ES-I3 (cell line): ENCODE measurements around the gene NT5E.

Source experiments
- H3K36me3 ChIP-seq: 2 replicates; pipeline ENCODE4 v1.6.1; 2013; ENCODE audit warnings: mild to moderate bottlenecking, low read length, control low read depth, moderate library complexity; ENCODE audit not compliant: insufficient read depth
- H3K4me1 ChIP-seq: 2 replicates; pipeline ENCODE4 v1.6.1; 2013; ENCODE audit warnings: mild to moderate bottlenecking, control low read depth, low read length; ENCODE audit not compliant: insufficient read depth
- H3K9ac ChIP-seq: 2 replicates; pipeline ENCODE4 v1.6.1; 2013; ENCODE audit warnings: low read depth, mild to moderate bottlenecking, low read length, moderate library complexity
- H3K9me3 ChIP-seq: 2 replicates; pipeline ENCODE4 v1.6.1; 2013; ENCODE audit warnings: mild to moderate bottlenecking, low read length, moderate library complexity; ENCODE audit not compliant: control insufficient read depth, insufficient read depth

NT5E gene

DNA sequence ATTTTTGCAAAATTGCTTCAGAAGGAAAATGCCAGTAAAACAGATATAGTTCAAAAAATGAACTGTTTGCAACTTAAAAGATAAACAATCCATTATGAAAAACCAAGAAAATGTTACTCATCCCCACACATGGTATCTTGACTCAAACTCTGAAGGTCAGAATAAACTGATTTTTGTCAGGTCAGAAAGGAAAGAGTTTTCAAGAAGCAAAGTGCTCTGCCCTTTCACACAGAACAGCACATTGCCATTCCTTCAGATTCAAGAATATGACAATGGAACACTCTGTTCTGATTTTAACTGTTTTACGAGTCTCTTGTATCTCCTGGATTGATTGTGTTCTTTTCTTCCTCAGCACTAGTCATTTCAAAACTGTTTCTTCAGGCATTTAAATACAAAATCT is 33.8 kb upstream of the NT5E start:
- Histone ChIP-seq H3K4me1 (no peaks in the 10 kb centered on the region), H3K9me3 (no peaks in the 10 kb centered on the region), H3K9ac (no peak overlapping the region), H3K36me3 (no peaks in the 10 kb centered on the region)

DNA sequence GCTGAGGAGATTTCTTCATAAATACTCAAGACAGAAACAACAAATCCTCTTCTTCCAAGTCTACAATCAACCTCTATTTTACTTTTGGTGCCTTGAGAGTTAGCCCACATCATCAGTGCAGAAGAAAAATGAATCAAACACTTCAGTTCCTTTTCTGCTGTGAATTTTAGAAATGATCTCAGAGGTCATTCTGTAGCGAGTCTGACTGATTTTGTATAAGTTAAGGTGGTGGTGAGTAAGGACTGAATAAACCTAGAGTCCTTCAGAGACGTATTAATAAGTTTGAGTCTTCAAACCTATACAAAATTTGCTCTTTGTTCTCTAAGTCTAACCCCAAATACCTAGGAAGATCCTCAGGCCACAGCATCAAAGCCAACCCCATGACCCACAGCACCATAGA is 33.1 kb upstream of the NT5E start:
- H3K4me1 ChIP-seq = no peaks in the 10 kb centered on the region
- H3K9me3 ChIP-seq = no peaks in the 10 kb centered on the region
- H3K36me3 ChIP-seq = no peaks in the 10 kb centered on the region
- H3K9ac ChIP-seq = no peak overlapping the region

GRCh38 chr6:85417336-85417735 is 32.5 kb upstream of the NT5E start:
- Histone ChIP-seq H3K9me3 (no peaks in the 10 kb centered on the region), H3K4me1 (no peaks in the 10 kb centered on the region)

DNA sequence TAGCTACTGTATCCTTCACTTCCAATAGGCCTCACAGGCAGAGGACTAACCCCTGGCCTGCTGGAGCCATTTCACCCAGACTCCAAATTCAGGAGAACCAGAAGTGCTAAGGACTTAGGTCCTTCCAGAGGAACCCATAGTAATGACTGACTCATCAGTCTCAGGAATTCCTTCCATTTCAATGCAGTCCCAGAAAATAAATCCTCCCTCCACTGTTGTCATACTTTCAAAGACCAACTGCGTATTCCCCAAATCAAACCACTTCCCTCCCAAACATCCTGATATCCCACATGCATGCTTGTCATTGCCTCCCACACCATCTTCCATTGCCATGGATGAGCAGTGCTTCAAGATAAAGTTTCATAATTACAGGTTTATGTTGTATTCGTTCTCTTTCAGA is 31.8 kb upstream of the NT5E start:
- Histone ChIP-seq H3K4me1 (no peaks in the 10 kb centered on the region), H3K9ac (no peak overlapping the region), H3K36me3 (no peaks in the 10 kb centered on the region), H3K9me3 (no peaks in the 10 kb centered on the region)

More at GRCh38 chr6:85417336-85417735, 32.5 kb upstream of the NT5E start:
- H3K36me3 ChIP-seq = no peaks in the 10 kb centered on the region
- H3K9ac ChIP-seq = no peak overlapping the region

- H3K36me3 ChIP-seq = no peaks in the 10 kb centered on the region
- no peak overlapping the region for H3K9ac ChIP-seq
- H3K9me3 ChIP-seq = no peaks in the 10 kb centered on the region
- H3K4me1 ChIP-seq = no peaks in the 10 kb centered on the region
Measured at GRCh38 chr6:85419046-85419759, 30.7 kb upstream of the NT5E start.

DNA sequence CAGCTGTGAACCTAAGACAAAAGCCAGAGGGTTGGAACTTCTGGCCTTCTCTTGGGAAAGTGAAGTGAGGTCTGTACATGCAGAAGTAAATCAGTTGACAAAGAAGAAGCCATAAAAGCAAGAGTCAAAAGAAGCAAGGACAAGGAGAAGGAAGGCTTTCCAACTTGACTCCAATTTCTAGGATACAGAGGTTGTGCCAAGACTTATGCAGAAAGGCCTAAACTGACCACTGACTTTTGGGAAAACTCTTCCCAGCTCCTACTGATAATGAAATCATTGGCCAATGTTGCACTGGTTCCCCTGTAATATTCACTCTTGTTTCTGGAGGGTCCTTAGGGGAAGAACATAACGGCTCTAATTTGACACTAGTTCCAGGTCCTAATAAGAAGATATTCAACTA is 29.3 kb upstream of the NT5E start:
- Histone ChIP-seq H3K9ac (no peak overlapping the region), H3K9me3 (no peaks in the 10 kb centered on the region), H3K36me3 (no peaks in the 10 kb centered on the region), H3K4me1 (no peaks in the 10 kb centered on the region)

DNA sequence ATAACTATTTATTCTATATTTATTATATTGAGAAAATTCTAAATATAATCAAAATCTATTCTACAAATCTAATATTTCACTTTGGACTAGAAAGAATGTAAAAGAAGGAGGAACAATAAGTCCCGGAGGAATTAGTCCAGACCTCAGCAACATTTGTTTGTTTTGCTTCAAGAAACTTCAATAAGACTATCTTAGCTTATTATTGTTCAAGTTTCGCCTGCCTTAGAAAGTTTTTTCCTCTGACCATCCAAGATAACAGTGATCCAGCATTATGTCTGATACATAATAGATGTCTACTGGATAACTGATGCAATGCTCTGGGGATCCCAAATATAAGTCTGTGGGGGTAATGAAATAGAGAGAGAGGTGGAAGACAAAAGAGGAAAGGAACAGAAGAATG is 28.7 kb upstream of the NT5E start:
- no peaks in the 10 kb centered on the region for H3K9me3 ChIP-seq
- no peaks in the 10 kb centered on the region for H3K36me3 ChIP-seq
- no peak overlapping the region for H3K9ac ChIP-seq
- H3K4me1 ChIP-seq = no peaks in the 10 kb centered on the region

DNA sequence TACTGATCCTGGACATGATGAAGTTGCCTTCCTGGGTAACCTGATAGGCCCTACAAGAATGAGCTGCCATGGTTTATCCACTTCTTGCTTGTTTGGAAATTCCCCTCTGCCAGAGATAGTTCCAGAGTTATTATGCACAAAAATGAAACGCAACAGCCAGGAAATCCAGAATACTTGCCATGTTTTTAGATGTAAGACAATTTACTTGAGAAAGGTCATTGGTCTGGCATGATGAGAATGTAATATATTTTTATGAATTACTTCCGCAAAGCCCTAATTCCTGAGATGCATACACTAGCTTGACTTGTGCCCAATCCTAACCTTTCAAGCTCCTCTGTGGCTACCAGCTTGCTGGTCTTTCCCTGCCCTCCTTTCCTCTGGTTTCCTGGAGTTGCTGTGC is 27.9 kb upstream of the NT5E start:
- Histone ChIP-seq H3K9me3 (no peaks in the 10 kb centered on the region), H3K4me1 (no peaks in the 10 kb centered on the region), H3K36me3 (no peaks in the 10 kb centered on the region), H3K9ac (no peak overlapping the region)

DNA sequence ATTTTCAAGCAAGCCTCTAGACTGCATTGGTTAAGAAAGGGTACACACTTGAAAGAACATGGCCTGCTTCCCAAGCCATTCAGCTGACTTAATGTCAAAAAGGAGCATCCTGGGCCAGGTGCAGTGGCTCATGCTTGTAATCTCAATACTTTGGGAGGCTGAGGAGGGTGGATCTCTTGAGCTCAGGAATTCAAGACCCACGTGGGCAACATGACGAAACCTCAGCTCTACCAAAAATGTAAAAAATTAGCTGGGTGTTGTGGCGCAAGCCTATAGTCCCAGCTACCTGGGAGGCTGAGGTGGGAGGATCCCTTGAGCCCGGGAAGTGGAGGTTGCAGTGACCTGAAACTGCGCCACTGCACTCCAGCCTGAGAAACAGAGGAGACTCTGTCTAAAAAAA is 26.9 kb upstream of the NT5E start:
- Histone ChIP-seq H3K9ac (no peak overlapping the region), H3K4me1 (no peaks in the 10 kb centered on the region), H3K36me3 (no peaks in the 10 kb centered on the region), H3K9me3 (no peaks in the 10 kb centered on the region)

DNA sequence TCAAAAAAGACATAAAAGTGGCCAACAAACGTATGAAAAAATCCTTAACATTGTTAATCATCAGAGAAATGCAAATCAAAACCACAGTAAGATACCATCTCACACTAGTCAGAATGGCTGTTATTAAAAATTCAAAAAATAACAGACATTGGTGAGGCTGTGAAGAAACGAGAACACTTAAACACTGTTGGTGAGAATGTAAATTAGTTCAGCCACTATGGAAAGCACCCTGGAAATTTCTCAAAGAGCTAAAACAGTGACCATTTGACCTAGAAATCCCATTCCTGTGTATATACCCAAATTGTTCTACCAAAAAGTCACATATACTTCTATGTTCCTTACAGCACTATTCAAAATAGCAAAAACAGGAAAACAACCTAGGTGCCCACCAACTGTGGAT is 24.9 kb upstream of the NT5E start:
- no peaks in the 10 kb centered on the region for H3K36me3 ChIP-seq
- no peaks in the 10 kb centered on the region for H3K4me1 ChIP-seq
- H3K9me3 ChIP-seq = no peaks in the 10 kb centered on the region
- H3K9ac ChIP-seq = no peak overlapping the region

DNA sequence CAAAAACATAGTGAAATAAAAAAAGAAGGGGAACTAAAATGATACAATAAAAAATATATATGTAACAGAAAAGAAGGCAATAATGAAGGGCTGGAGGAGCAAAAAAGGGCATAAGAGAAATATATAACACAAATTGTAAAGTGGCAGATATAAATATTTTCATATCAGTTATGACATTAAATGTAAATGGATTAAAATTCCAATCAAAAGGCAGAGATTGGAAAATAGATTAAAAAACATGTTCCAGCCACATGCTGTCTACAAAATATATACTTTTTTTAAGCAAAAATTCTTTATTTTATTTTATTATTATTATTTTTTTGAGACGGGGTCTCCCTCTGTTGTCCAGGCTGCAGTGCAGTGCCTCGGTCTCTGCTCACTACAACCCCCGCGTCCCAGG is 23.9 kb upstream of the NT5E start:
- H3K4me1 ChIP-seq = no peaks in the 10 kb centered on the region
- H3K36me3 ChIP-seq = no peaks in the 10 kb centered on the region
- no peak overlapping the region for H3K9ac ChIP-seq
- no peaks in the 10 kb centered on the region for H3K9me3 ChIP-seq

GRCh38 chr6:85428486-85428885 is 21.4 kb upstream of the NT5E start:
- Histone ChIP-seq H3K4me1 (no peaks in the 10 kb centered on the region), H3K9me3 (peaks cover 3% of the 10 kb centered on the region; the same call in 1 of the 2 replicates), H3K9ac (no peak overlapping the region), H3K36me3 (no peaks in the 10 kb centered on the region)

- Histone ChIP-seq H3K4me1 (no peaks in the 10 kb centered on the region), H3K9me3 (peaks cover 3% of the 10 kb centered on the region; the same call in 1 of the 2 replicates), H3K36me3 (no peaks in the 10 kb centered on the region), H3K9ac (no peak overlapping the region)
Measured at GRCh38 chr6:85429346-85429745, 20.5 kb upstream of the NT5E start.

DNA sequence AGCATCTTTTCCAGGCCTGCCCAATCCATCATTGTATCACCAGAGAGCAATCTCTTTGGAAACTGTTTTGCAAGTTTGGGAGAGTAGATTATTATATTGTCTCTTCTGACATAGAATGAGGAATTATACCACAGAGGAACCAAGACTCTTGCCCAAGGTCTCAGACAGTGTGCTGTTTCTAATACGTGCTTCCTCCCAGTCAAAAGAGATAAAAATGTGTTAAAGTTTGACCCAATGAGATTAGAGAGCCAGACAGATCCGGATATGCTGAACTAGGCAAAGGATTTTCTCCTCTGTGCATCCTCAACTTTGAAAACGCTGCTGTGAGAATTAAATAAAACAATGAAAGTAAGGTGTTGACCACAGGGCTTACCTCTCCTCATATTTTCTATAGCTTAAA is 18.6 kb upstream of the NT5E start:
- Histone ChIP-seq H3K4me1 (0 out of 2 replicates have a peak, but pooled peaks cover 4% of the 10 kb centered on the region), H3K36me3 (no peaks in the 10 kb centered on the region), H3K9ac (no peak overlapping the region), H3K9me3 (peaks cover 3% of the 10 kb centered on the region; the same call in 1 of the 2 replicates)

- Histone ChIP-seq H3K9me3 (peaks cover 3% of the 10 kb centered on the region; the same call in 1 of the 2 replicates), H3K36me3 (no peaks in the 10 kb centered on the region), H3K4me1 (0 out of 2 replicates have a peak, but pooled peaks cover 4% of the 10 kb centered on the region), H3K9ac (no peak overlapping the region)
Measured at GRCh38 chr6:85432554-85432953, 17.3 kb upstream of the NT5E start.
